Measurements from ENCODE around the gene ZFR. TPM values are rescaled to one million over a fixed set of nuclear protein-coding genes. Genes with fewer than 3 reads are reported as not detected.

ZFR gene
- total and polyA plus RNA-seq, 9 of the 15 experiments (the other 6 are each of a cell fraction or from before 2014, with no cell fraction given) = 35.5 to 108 (median 71.1) TPM

- TF ChIP-seq SREBF1 (IDR thresholded peaks at IDR 0.05; ENCODE audit: borderline replicate concordance, low read depth, low read length) = 0 out of 2 replicates have a peak, but pooled peaks have one; percentile 52
- no peak for TF ChIP-seq SP1 (CRISPR knock-in tag; IDR thresholded peaks at IDR 0.05)
- peak; percentile 89 for TF ChIP-seq PCBP1 (IDR thresholded peaks at IDR 0.05; ENCODE audit: low read depth, low read length, poor library complexity, severe bottlenecking)
- TF ChIP-seq CREB1 (IDR thresholded peaks at IDR 0.05) = peak; percentile 39; the same call in 1 of the 2 replicates
- TF ChIP-seq CREB1 (CRISPR knock-in tag; IDR thresholded peaks at IDR 0.05) = 0 out of 2 replicates have a peak, but pooled peaks have one; percentile 51
- no peak for TF ChIP-seq ZNF217 (CRISPR knock-in tag; IDR thresholded peaks at IDR 0.05)
- TF ChIP-seq, protein P1, sequence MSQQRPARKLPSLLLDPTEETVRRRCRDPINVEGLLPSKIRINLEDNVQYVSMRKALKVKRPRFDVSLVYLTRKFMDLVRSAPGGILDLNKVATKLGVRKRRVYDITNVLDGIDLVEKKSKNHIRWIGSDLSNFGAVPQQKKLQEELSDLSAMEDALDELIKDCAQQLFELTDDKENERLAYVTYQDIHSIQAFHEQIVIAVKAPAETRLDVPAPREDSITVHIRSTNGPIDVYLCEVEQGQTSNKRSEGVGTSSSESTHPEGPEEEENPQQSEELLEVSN (IDR thresholded peaks at IDR 0.05; ENCODE audit: borderline replicate concordance in 1 of 2, extremely low read depth in 1 of 2, insufficient read depth in 1 of 2, insufficient read length in 1 of 2, low read depth in 1 of 2, low read length in 1 of 2, poor library complexity in 1 of 2, severe bottlenecking in 1 of 2) = peak; percentile 99 to 100
- TF ChIP-seq, protein P2, sequence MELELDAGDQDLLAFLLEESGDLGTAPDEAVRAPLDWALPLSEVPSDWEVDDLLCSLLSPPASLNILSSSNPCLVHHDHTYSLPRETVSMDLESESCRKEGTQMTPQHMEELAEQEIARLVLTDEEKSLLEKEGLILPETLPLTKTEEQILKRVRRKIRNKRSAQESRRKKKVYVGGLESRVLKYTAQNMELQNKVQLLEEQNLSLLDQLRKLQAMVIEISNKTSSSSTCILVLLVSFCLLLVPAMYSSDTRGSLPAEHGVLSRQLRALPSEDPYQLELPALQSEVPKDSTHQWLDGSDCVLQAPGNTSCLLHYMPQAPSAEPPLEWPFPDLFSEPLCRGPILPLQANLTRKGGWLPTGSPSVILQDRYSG (tag; conservative IDR thresholded peaks at IDR 0.05; ENCODE audit: low read depth) = peak; percentile 86
- peak in 1 of 2 experiments; percentile 28; a peak in 1 of 4 replicates for TF ChIP-seq ARNT (IDR thresholded peaks at IDR 0.05)
- no peak; the same call in 1 of the 2 replicates for TF ChIP-seq TEAD4 (IDR thresholded peaks at IDR 0.05; ENCODE audit: low read length)
- no peak for TF ChIP-seq TEAD4 (CRISPR knock-in tag; IDR thresholded peaks at IDR 0.05; ENCODE audit: borderline replicate concordance)
- TF ChIP-seq, protein P3, sequence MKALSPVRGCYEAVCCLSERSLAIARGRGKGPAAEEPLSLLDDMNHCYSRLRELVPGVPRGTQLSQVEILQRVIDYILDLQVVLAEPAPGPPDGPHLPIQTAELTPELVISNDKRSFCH (CRISPR knock-in tag; IDR thresholded peaks at IDR 0.05) = no peak
- TF ChIP-seq, protein P3 (tag; IDR thresholded peaks at IDR 0.05) = peak; percentile 75
- peak; percentile 46 for TF ChIP-seq NFIC (IDR thresholded peaks at IDR 0.05)
- peak; percentile 4 for TF ChIP-seq DACH1 (IDR thresholded peaks at IDR 0.05; ENCODE audit: partially characterized antibody)
- peak; percentile 60; the same call in 1 of the 2 replicates for TF ChIP-seq PML (IDR thresholded peaks at IDR 0.05; ENCODE audit: low read length)
- TF ChIP-seq SMAD1 (IDR thresholded peaks at IDR 0.05; ENCODE audit: low read depth, low read length, partially characterized antibody) = peak; percentile 55
- TF ChIP-seq CXXC5 (CRISPR knock-in tag; IDR thresholded peaks at IDR 0.05) = peak; percentile 97
- peak; percentile 82 to 83; a peak in 3 of 4 replicates for TF ChIP-seq SIX5 (IDR thresholded peaks at IDR 0.05; ENCODE audit: borderline replicate concordance in 1 of 2, insufficient read depth in 1 of 2, low read depth in 1 of 2, low read length in 2 of 2)
- no peak for TF ChIP-seq RBM17 (IDR thresholded peaks at IDR 0.05; ENCODE audit: borderline replicate concordance, low read depth, low read length)
- TF ChIP-seq, protein P4, sequence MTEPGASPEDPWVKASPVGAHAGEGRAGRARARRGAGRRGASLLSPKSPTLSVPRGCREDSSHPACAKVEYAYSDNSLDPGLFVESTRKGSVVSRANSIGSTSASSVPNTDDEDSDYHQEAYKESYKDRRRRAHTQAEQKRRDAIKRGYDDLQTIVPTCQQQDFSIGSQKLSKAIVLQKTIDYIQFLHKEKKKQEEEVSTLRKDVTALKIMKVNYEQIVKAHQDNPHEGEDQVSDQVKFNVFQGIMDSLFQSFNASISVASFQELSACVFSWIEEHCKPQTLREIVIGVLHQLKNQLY (CRISPR knock-in tag; conservative IDR thresholded peaks at IDR 0.05) = peak in 1 of 2 experiments; percentile 63; a peak in 1 of 4 replicates
- TF ChIP-seq MCM7 (IDR thresholded peaks at IDR 0.05) = no peak
Measured at GRCh38 chr5:32444431-32445286, at the start of gene ZFR (continued).
